ENCODE measurements around the gene TNS1. TPM values are rescaled to one million over a fixed set of nuclear protein-coding genes. Genes with fewer than 3 reads are reported as not detected.

The TNS1 gene
- total RNA-seq, 1 experiment from 2014 or later, result 3.4 TPM

GRCh38 chr2:217856871-217857270 is 145.9 kb downstream of the TNS1 start:
- Histone ChIP-seq H2BK5ac (ENCODE audit: insufficient read length, low read length) (no peak overlapping the region), H4K5ac (ENCODE audit: insufficient read length, low read depth, low read length) (no peak overlapping the region), H3K23me2 (ENCODE audit: insufficient read length, low read depth, low read length, poor library complexity, severe bottlenecking) (no peaks in the 10 kb centered on the region), H4K8ac (replicated peaks; ENCODE audit: insufficient read length, low read depth, low read length) (no peak overlapping the region), H3K9ac (ENCODE audit: extremely low read depth, insufficient read length, low read length) (no peak overlapping the region), H4K20me1 (ENCODE audit: control insufficient read depth, insufficient read depth, insufficient read length) (no peaks in the 10 kb centered on the region), H3K27me3 (ENCODE audit: insufficient read depth, low read length) (no peaks in the 10 kb centered on the region), H2BK12ac (ENCODE audit: insufficient read length, low read depth, low read length) (no peak overlapping the region), H3K18ac (ENCODE audit: insufficient read length, low read depth, low read length) (no peak overlapping the region), H2BK20ac (ENCODE audit: low read depth, low read length, poor library complexity, severe bottlenecking) (no peak overlapping the region), H3K56ac (ENCODE audit: insufficient read length, low read depth, low read length) (no peak overlapping the region), H2AFZ (ENCODE audit: low read length) (no peak overlapping the region), H4K91ac (ENCODE audit: insufficient read length, low read depth, low read length) (no peak overlapping the region), H3T11ph (ENCODE audit: low read length) (no peak overlapping the region), H3K14ac (ENCODE audit: insufficient read depth, low read length) (no peak overlapping the region), H3K9me3 (ENCODE audit: control insufficient read depth, low read depth, low read length) (no peaks in the 10 kb centered on the region), H3K27ac (ENCODE audit: insufficient read length, low read depth, low read length) (no peak overlapping the region), H3K79me2 (ENCODE audit: insufficient read depth, low read length) (no peaks in the 10 kb centered on the region), H3K4me2 (ENCODE audit: insufficient read depth, insufficient read length, low read length) (no peak overlapping the region), H2BK15ac (ENCODE audit: low read depth, low read length) (no peak overlapping the region), H2AK5ac (ENCODE audit: insufficient read length, low read length) (no peak overlapping the region), H3K4me1 (ENCODE audit: insufficient read depth, low read length) (no peaks in the 10 kb centered on the region; the same call in 1 of the 2 replicates), H3K23ac (ENCODE audit: insufficient read length, low read depth, low read length) (no peak overlapping the region), H2BK120ac (ENCODE audit: low read depth, low read length, poor library complexity, severe bottlenecking) (no peak overlapping the region), H3K4ac (ENCODE audit: low read depth, low read length) (no peak overlapping the region), H3K79me1 (ENCODE audit: insufficient read depth, low read depth, low read length, poor library complexity, severe bottlenecking) (no peaks in the 10 kb centered on the region)
- Mint-ChIP-seq H3K27me3 (ENCODE audit: low read depth) (peaks cover 14% of the 10 kb centered on the region), H3K9me3 (no peaks in the 10 kb centered on the region; a peak in 1 of 5 replicates), H3K36me3 (ENCODE audit: insufficient read depth in 1 of 3, low read depth in 3 of 3) (no peaks in the 10 kb centered on the region), H3K27ac (no peak overlapping the region), H3K4me3 (no peak overlapping the region), H3K4me1 (peaks cover 30 to 49% of the 10 kb centered on the region in 2 experiments)
- WGBS (ENCODE audit: extremely low coverage, insufficient read length, low lambda C conversion rate), result no CpG with 5 or more reads among the region's 4 CpGs
- DNase-seq, result no peak
- no peak for TF ChIP-seq CTCF (conservative IDR thresholded peaks at IDR 0.05)
